GM23338 (cell line): ENCODE measurements around the gene DONSON. TPM values are rescaled to one million over a fixed set of nuclear protein-coding genes. Genes with fewer than 3 reads are reported as not detected.

Experiments used
- ATAC-seq: fragments of 200-7000 bp; cut with Tn5 transposase; 3 replicates; pipeline ENCODE4 v1.9.1; 2020
- DNase-seq: peaks from one replicate; pipeline ENCODE4 v3.0.0-alpha.2; 2015; ENCODE audit warnings: low spot score
- H2AFZ ChIP-seq: fragments of 200-600 bp; sonication (generic); 2 replicates; pipeline ENCODE4 v1.8.0; 2016; ENCODE audit warnings: antibody characterized with exemption, mild to moderate bottlenecking, moderate library complexity
- H3F3A ChIP-seq: fragments of 200-600 bp; sonication (generic); replicated peaks from 2 replicates; pipeline ENCODE4 v1.8.0; 2017; ENCODE audit warnings: antibody characterized with exemption, mixed run types, low read depth
- H3K27ac ChIP-seq: fragments of 200-600 bp; sonication (generic); 2 replicates; pipeline ENCODE4 v1.6.1; 2016; ENCODE audit warnings: low read depth
- H3K27me3 ChIP-seq: fragments of 200-600 bp; sonication (generic); 2 replicates; pipeline ENCODE4 v1.8.0; 2016; ENCODE audit warnings: mild to moderate bottlenecking, mixed run types, moderate library complexity; ENCODE audit not compliant: insufficient read depth
- H3K36me3 ChIP-seq: fragments of 200-600 bp; sonication (generic); 2 replicates; pipeline ENCODE4 v1.8.0; 2016; ENCODE audit warnings: mild to moderate bottlenecking; ENCODE audit not compliant: insufficient read depth
- H3K4me1 ChIP-seq: fragments of 200-600 bp; sonication (generic); 2 replicates; pipeline ENCODE4 v1.8.0; 2016; ENCODE audit warnings: mild to moderate bottlenecking, moderate library complexity; ENCODE audit not compliant: insufficient read depth
- H3K4me2 ChIP-seq: fragments of 200-600 bp; sonication (generic); 2 replicates; pipeline ENCODE4 v1.7.1; 2017; ENCODE audit warnings: mixed run types
- H3K4me3 ChIP-seq: fragments of 200-600 bp; sonication (generic); 2 replicates; pipeline ENCODE4 v1.6.1; 2016; ENCODE audit warnings: mixed run types
- H3K79me2 ChIP-seq: fragments of 200-600 bp; sonication (generic); replicated peaks from 2 replicates; pipeline ENCODE4 v1.8.0; 2017; ENCODE audit warnings: mild to moderate bottlenecking; ENCODE audit not compliant: insufficient read depth
- H3K9me2 ChIP-seq: fragments of 200-600 bp; sonication (generic); 2 replicates; pipeline ENCODE4 v1.8.0; 2017; ENCODE audit not compliant: insufficient read depth
- H4K20me1 ChIP-seq: fragments of 200-600 bp; sonication (generic); replicated peaks from 2 replicates; pipeline ENCODE4 v1.8.0; 2017; ENCODE audit warnings: mild to moderate bottlenecking; ENCODE audit not compliant: insufficient read depth
- H3K27ac Mint-ChIP-seq: 2 replicates; pipeline ENCODE4 v1.8.0; 2020; ENCODE audit warnings: inconsistent platforms, mild to moderate bottlenecking, moderate library complexity, mixed read lengths
- H3K27me3 Mint-ChIP-seq: 3 replicates; pipeline ENCODE4 v1.8.0; 2022; ENCODE audit warnings: low read depth, mild to moderate bottlenecking, moderate library complexity, mixed read lengths, inconsistent platforms; ENCODE audit not compliant: insufficient read depth, poor library complexity
- H3K36me3 Mint-ChIP-seq: 3 replicates; pipeline ENCODE4 v1.8.0; 2021; ENCODE audit warnings: low read depth, mild to moderate bottlenecking, inconsistent platforms, moderate library complexity, mixed read lengths
- H3K4me1 Mint-ChIP-seq: 3 replicates; pipeline ENCODE4 v1.8.0; 2020; ENCODE audit warnings: mild to moderate bottlenecking, inconsistent platforms, mixed read lengths
- H3K4me3 Mint-ChIP-seq: 3 replicates; pipeline ENCODE4 v1.8.0; 2021; ENCODE audit warnings: moderate library complexity, mild to moderate bottlenecking, inconsistent platforms, mixed read lengths
- H3K9me3 Mint-ChIP-seq: 3 replicates; pipeline ENCODE4 v1.8.0; 2020; ENCODE audit warnings: moderate library complexity, mild to moderate bottlenecking, inconsistent platforms, mixed read lengths
- CREB1 ChIP-seq: fragments of 250-450 bp; sonication (Bioruptor Pico); IDR thresholded peaks from 2 replicates; pipeline ENCODE4 v1.5.0; 2020; ENCODE audit warnings: low read depth, mild to moderate bottlenecking, moderate library complexity
- CTCF ChIP-seq, 2 experiments: fragments of 200-600 bp in 1 of 2; sonication (generic) in 1 of 2; conservative IDR thresholded peaks; 2 replicates each; pipeline versions ENCODE4 v1.5.1 to v1.6.1; 2016 to 2017; ENCODE audit warnings: antibody characterized with exemption in 2 of 2, low read depth in 2 of 2, mild to moderate bottlenecking in 2 of 2, moderate library complexity in 1 of 2
- ETS1 ChIP-seq: IDR thresholded peaks from 2 replicates; pipeline ENCODE4 v1.6.1; 2016; ENCODE audit warnings: antibody characterized with exemption
- EZH2 ChIP-seq: fragments of 200-600 bp; sonication (generic); IDR thresholded peaks from one replicate; pipeline ENCODE4 v1.8.0; 2017; ENCODE audit warnings: antibody characterized with exemption, mild to moderate bottlenecking, low read depth; ENCODE audit not compliant: unreplicated experiment
- EZH2phosphoT487 ChIP-seq: fragments of 200-600 bp; sonication (generic); IDR thresholded peaks from one replicate; pipeline ENCODE4 v1.8.1; 2018; ENCODE audit warnings: antibody characterized with exemption; ENCODE audit not compliant: unreplicated experiment
- JUNB ChIP-seq: IDR thresholded peaks from one replicate; pipeline ENCODE4 v1.6.1; 2016; ENCODE audit warnings: antibody characterized with exemption; ENCODE audit not compliant: unreplicated experiment
- NANOG ChIP-seq: IDR thresholded peaks from 2 replicates; pipeline ENCODE4 v1.6.1; 2016; ENCODE audit warnings: antibody characterized with exemption, borderline replicate concordance
- POLR2AphosphoS5 ChIP-seq: IDR thresholded peaks from 2 replicates; pipeline ENCODE4 v1.6.1; 2016; ENCODE audit warnings: antibody characterized with exemption, low read depth
- STAT1 ChIP-seq: IDR thresholded peaks from one replicate; pipeline ENCODE4 v1.6.1; 2016; ENCODE audit warnings: antibody characterized with exemption; ENCODE audit not compliant: unreplicated experiment
- polyA plus RNA-seq: library from polyadenylated mRNA; unstranded; fragments of >200 nt; fragmentation: Nextera tagmentation; extraction: Ambion mirVana; gene quantifications from 2 replicates; pipeline ENCODE4 v1.2.1, GENCODE V29; 2016
- total RNA-seq: library from RNA; depleted of rRNA; stranded (reverse); fragments of >200 nt; shearing (Covaris generic); gene quantifications from 2 replicates; pipeline ENCODE4 v1.2.3, GENCODE V29; 2014
- TF ChIP-seq, protein P1 (sequence below): IDR thresholded peaks from one replicate; pipeline ENCODE4 v1.6.1; 2018; ENCODE audit warnings: antibody characterized with exemption; ENCODE audit not compliant: unreplicated experiment
- TF ChIP-seq, protein P2 (sequence below): fragments of 250-450 bp; sonication (Bioruptor Pico); IDR thresholded peaks from 2 replicates; pipeline ENCODE4 v1.5.0; 2020; ENCODE audit warnings: mild to moderate bottlenecking, moderate library complexity

The DONSON gene
- total and polyA plus RNA-seq, 2 experiments from 2014 or later: 32.9 to 35.2 TPM

DNA sequence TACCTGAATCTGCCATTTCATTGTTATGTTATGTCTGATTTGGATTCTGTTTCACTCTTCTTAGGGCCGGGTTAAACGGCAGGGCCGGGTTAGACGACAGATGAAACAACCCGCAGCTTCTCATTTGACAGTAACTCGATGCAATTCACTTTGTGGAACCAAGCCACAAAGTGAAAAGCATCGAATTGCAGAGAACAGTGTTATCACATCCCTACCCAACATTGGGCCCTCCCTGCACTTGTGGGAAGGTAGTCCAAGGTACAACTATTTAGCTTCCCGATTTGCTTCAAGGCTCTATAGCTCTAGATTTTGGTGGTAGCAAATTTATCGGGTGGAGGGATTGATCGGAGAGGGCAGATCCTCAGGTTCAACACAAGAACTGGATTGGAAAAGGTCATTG lies 28.7 kb downstream of the DONSON start:
- peaks cover 74% of the 10 kb centered on the region for H3K79me2 ChIP-seq
- no peak for ATAC-seq
- no peak overlapping the region for H3K4me2 ChIP-seq
- no peak overlapping the region for H2AFZ ChIP-seq
- no peaks in the 10 kb centered on the region for H3K27me3 ChIP-seq
- TF ChIP-seq EZH2phosphoT487 (no peak), STAT1 (no peak), NANOG (no peak), CREB1 (CRISPR knock-in tag) (no peak), ETS1 (no peak), EZH2 (no peak), CTCF (conservative IDR thresholded peaks at IDR 0.05; ENCODE audit: low read depth in 2 of 2) (no peak), JUNB (no peak), POLR2AphosphoS5 (no peak)
- TF ChIP-seq, protein P1, sequence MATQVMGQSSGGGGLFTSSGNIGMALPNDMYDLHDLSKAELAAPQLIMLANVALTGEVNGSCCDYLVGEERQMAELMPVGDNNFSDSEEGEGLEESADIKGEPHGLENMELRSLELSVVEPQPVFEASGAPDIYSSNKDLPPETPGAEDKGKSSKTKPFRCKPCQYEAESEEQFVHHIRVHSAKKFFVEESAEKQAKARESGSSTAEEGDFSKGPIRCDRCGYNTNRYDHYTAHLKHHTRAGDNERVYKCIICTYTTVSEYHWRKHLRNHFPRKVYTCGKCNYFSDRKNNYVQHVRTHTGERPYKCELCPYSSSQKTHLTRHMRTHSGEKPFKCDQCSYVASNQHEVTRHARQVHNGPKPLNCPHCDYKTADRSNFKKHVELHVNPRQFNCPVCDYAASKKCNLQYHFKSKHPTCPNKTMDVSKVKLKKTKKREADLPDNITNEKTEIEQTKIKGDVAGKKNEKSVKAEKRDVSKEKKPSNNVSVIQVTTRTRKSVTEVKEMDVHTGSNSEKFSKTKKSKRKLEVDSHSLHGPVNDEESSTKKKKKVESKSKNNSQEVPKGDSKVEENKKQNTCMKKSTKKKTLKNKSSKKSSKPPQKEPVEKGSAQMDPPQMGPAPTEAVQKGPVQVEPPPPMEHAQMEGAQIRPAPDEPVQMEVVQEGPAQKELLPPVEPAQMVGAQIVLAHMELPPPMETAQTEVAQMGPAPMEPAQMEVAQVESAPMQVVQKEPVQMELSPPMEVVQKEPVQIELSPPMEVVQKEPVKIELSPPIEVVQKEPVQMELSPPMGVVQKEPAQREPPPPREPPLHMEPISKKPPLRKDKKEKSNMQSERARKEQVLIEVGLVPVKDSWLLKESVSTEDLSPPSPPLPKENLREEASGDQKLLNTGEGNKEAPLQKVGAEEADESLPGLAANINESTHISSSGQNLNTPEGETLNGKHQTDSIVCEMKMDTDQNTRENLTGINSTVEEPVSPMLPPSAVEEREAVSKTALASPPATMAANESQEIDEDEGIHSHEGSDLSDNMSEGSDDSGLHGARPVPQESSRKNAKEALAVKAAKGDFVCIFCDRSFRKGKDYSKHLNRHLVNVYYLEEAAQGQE: no peak
- TF ChIP-seq, protein P2, sequence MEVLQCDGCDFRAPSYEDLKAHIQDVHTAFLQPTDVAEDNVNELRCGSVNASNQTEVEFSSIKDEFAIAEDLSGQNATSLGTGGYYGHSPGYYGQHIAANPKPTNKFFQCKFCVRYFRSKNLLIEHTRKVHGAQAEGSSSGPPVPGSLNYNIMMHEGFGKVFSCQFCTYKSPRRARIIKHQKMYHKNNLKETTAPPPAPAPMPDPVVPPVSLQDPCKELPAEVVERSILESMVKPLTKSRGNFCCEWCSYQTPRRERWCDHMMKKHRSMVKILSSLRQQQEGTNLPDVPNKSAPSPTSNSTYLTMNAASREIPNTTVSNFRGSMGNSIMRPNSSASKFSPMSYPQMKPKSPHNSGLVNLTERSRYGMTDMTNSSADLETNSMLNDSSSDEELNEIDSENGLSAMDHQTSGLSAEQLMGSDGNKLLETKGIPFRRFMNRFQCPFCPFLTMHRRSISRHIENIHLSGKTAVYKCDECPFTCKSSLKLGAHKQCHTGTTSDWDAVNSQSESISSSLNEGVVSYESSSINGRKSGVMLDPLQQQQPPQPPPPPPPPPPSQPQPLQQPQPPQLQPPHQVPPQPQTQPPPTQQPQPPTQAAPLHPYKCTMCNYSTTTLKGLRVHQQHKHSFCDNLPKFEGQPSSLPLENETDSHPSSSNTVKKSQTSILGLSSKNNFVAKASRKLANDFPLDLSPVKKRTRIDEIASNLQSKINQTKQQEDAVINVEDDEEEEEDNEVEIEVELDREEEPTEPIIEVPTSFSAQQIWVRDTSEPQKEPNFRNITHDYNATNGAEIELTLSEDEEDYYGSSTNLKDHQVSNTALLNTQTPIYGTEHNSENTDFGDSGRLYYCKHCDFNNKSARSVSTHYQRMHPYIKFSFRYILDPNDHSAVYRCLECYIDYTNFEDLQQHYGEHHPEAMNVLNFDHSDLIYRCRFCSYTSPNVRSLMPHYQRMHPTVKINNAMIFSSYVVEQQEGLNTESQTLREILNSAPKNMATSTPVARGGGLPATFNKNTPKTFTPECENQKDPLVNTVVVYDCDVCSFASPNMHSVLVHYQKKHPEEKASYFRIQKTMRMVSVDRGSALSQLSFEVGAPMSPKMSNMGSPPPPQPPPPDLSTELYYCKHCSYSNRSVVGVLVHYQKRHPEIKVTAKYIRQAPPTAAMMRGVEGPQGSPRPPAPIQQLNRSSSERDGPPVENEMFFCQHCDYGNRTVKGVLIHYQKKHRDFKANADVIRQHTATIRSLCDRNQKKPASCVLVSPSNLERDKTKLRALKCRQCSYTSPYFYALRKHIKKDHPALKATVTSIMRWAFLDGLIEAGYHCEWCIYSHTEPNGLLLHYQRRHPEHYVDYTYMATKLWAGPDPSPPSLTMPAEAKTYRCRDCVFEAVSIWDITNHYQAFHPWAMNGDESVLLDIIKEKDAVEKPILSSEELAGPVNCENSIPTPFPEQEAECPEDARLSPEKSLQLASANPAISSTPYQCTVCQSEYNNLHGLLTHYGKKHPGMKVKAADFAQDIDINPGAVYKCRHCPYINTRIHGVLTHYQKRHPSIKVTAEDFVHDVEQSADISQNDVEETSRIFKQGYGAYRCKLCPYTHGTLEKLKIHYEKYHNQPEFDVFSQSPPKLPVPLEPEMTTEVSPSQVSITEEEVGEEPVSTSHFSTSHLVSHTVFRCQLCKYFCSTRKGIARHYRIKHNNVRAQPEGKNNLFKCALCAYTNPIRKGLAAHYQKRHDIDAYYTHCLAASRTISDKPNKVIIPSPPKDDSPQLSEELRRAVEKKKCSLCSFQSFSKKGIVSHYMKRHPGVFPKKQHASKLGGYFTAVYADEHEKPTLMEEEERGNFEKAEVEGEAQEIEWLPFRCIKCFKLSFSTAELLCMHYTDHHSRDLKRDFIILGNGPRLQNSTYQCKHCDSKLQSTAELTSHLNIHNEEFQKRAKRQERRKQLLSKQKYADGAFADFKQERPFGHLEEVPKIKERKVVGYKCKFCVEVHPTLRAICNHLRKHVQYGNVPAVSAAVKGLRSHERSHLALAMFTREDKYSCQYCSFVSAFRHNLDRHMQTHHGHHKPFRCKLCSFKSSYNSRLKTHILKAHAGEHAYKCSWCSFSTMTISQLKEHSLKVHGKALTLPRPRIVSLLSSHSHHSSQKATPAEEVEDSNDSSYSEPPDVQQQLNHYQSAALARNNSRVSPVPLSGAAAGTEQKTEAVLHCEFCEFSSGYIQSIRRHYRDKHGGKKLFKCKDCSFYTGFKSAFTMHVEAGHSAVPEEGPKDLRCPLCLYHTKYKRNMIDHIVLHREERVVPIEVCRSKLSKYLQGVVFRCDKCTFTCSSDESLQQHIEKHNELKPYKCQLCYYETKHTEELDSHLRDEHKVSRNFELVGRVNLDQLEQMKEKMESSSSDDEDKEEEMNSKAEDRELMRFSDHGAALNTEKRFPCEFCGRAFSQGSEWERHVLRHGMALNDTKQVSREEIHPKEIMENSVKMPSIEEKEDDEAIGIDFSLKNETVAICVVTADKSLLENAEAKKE (CRISPR knock-in tag): no peak
- Mint-ChIP-seq H3K9me3 (no peaks in the 10 kb centered on the region), H3K27ac (no peak overlapping the region), H3K27me3 (no peaks in the 10 kb centered on the region), H3K36me3 (peaks cover 77% of the 10 kb centered on the region), H3K4me1 (no peaks in the 10 kb centered on the region; the same call in 2 of the 3 replicates), H3K4me3 (no peak overlapping the region)
- no peaks in the 10 kb centered on the region for H3K9me2 ChIP-seq
- DNase-seq: no peak
- no peak overlapping the region for H3K4me3 ChIP-seq
- H3F3A ChIP-seq: no peaks in the 10 kb centered on the region
- peaks cover 37% of the 10 kb centered on the region for H4K20me1 ChIP-seq
- no peak overlapping the region for H3K27ac ChIP-seq
- no peaks in the 10 kb centered on the region for H3K4me1 ChIP-seq
- H3K36me3 ChIP-seq: peaks cover 66% of the 10 kb centered on the region
